Breast epithelium (tissue), 4 donors: Measurements from ENCODE around the gene TF. TPM values are rescaled to one million over a fixed set of nuclear protein-coding genes. Genes with fewer than 3 reads are reported as not detected.

Experiments used
- DNase-seq, 2 donors: peaks; one replicate each; pipeline ENCODE4 v3.0.0-alpha.2; 2019; ENCODE audit warnings: low spot score in 2 of 2
- H3K27ac ChIP-seq, 2 donors: fragments of 200-600 bp; sonication (generic) in 1 of 2; one replicate each; pipeline ENCODE4 v1.5.1; 2016 to 2019; ENCODE audit warnings: mild to moderate bottlenecking in 1 of 2
- H3K27me3 ChIP-seq, 2 donors: fragments of 200-600 bp; sonication (generic) in 1 of 2; one replicate each; pipeline versions ENCODE4 v1.5.1 to v1.6.0; 2017 to 2019; ENCODE audit warnings: control low read depth in 1 of 2, mild to moderate bottlenecking in 1 of 2
- H3K36me3 ChIP-seq: fragments of 200-600 bp; one replicate; pipeline ENCODE4 v1.5.1; 2019
- H3K4me1 ChIP-seq, 2 donors: fragments of 200-600 bp; sonication (generic); one replicate each; pipeline ENCODE4 v1.5.1; 2016 to 2019; ENCODE audit warnings: control low read depth in 1 of 2
- H3K4me3 ChIP-seq, 3 donors: fragments of 200-600 bp; sonication (generic); 1 replicate in 2 of 3; 2 replicates in 1 of 3; pipeline ENCODE4 v1.5.1; 2016 to 2019; ENCODE audit warnings: mild to moderate bottlenecking in 3 of 3, moderate library complexity in 2 of 3
- H3K9me3 ChIP-seq, 2 donors: fragments of 200-600 bp; sonication (generic) in 1 of 2; one replicate each; pipeline ENCODE4 v1.5.1; 2016 to 2019; ENCODE audit warnings: control low read depth in 1 of 2
- CTCF ChIP-seq, 3 donors: fragments of 450-650 bp; IDR thresholded peaks; one replicate each; pipeline ENCODE4 v1.5.1; 2016 to 2017; ENCODE audit warnings: antibody characterized with exemption in 3 of 3, mild to moderate bottlenecking in 3 of 3, moderate library complexity in 3 of 3
- POLR2A ChIP-seq: fragments of 450-650 bp; IDR thresholded peaks from one replicate; pipeline ENCODE4 v1.6.1; 2016; ENCODE audit warnings: antibody characterized with exemption, mild to moderate bottlenecking, moderate library complexity
- POLR2AphosphoS5 ChIP-seq, 3 donors: sonication (generic); formaldehyde crosslinking; IDR thresholded peaks; one replicate each; pipeline ENCODE4 v1.6.1; 2017; ENCODE audit warnings: antibody characterized with exemption in 3 of 3
- intact Hi-C: fragments of 100-400 bp; cut with DNase I; formaldehyde crosslinking; loops from one replicate; pipeline ENCODE4 v1.15.1; 2023; ENCODE audit warnings: low total_unique reads
- total RNA-seq, 3 donors: library from RNA; depleted of rRNA; stranded (reverse); fragments of >200 nt; gene quantifications; one replicate each; pipeline ENCODE4 v1.1.0, GENCODE V29; 2016

Gene TF
- total RNA-seq, 3 donors from 2014 or later = 6.3 to 22.9 (median 8.5) TPM

DNA sequence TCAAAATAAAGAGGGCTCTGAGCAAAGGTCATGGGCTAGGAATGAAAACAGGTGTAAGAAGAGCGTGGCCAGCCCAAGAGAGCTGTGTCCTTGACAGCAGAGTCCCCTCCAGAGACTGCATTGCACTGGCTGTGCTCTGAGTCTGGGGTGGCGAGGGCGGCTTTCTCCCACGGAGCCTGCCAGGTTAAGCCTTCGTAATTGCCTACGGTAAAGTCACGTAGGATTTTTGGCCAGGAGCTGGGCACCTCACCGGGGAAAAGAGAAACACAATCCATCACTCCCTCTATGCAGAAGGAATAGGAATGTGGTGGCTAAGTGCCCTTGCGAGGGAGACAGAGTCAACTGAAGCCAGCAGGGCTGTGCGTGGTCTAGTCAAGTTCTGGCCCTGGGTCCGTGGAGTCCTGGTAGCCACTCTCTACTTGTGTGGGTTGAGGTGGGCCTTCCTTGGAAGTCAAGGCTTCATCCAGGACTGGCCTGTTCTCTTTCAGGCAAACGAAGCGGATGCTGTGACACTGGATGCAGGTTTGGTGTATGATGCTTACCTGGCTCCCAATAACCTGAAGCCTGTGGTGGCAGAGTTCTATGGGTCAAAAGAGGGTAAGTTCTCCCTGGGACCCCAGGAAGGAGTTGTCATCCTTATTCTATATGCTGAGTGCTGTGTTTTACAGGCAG is 7.0 kb downstream of the TF start:
- Histone ChIP-seq H3K4me3 (no peak overlapping the region), H3K4me1 (no peaks in the 10 kb centered on the region), H3K36me3 (no peaks in the 10 kb centered on the region), H3K27ac (peak overlapping the region in 1 of 2 donors; percentile 21), H3K27me3 (no peaks in the 10 kb centered on the region), H3K9me3 (no peaks in the 10 kb centered on the region)
- TF ChIP-seq CTCF (IDR thresholded peaks at IDR 0.05) (no peak), POLR2A (no peak), POLR2AphosphoS5 (IDR thresholded peaks at IDR 0.05) (no peak)
- DNase-seq = no peak
- intact Hi-C loops = no loop called here

DNA sequence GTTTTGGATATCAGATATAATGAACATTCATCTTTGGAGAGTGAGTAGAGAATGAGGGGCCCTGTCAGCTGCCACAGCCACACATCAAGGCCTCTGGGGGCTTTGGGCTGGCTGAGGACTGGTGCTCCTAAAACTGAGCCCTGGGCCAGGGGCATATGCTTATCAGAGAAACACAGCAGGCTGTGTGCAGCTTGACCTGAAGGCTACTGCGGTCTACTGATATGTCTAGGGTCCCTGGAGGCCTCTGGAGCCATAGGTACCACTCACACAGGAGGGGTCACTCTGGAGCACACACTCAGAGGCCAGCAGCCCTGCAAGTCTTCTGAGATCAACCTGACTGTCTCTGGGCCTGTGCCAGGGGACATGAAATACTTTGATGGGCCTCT is 7.6 kb downstream of the TF start:
- DNase-seq = no peak
- H3K36me3 ChIP-seq = no peaks in the 10 kb centered on the region
- no peak for TF ChIP-seq POLR2A
- TF ChIP-seq CTCF (IDR thresholded peaks at IDR 0.05) = no peak
- no peak for TF ChIP-seq POLR2AphosphoS5 (IDR thresholded peaks at IDR 0.05)
- peak overlapping the region in 1 of 2 donors; percentile 22 for H3K27ac ChIP-seq
- no peaks in the 10 kb centered on the region for H3K27me3 ChIP-seq
- H3K4me1 ChIP-seq = no peaks in the 10 kb centered on the region
- no peak overlapping the region for H3K4me3 ChIP-seq
- no peaks in the 10 kb centered on the region for H3K9me3 ChIP-seq
- intact Hi-C loops = no loop called here

- TF ChIP-seq POLR2A = no peak
- TF ChIP-seq POLR2AphosphoS5 (IDR thresholded peaks at IDR 0.05) = no peak
- no peak for TF ChIP-seq CTCF (IDR thresholded peaks at IDR 0.05)
- intact Hi-C loops = no loop called here
- Histone ChIP-seq H3K9me3 (no peaks in the 10 kb centered on the region), H3K4me3 (no peak overlapping the region), H3K27ac (peak overlapping the region in 1 of 2 donors; percentile 43), H3K4me1 (no peaks in the 10 kb centered on the region), H3K27me3 (no peaks in the 10 kb centered on the region), H3K36me3 (no peaks in the 10 kb centered on the region)
- no peak for DNase-seq
These were observed 8.3 kb downstream of the TF start for GRCh38 chr3:133754455-133754854.

DNA sequence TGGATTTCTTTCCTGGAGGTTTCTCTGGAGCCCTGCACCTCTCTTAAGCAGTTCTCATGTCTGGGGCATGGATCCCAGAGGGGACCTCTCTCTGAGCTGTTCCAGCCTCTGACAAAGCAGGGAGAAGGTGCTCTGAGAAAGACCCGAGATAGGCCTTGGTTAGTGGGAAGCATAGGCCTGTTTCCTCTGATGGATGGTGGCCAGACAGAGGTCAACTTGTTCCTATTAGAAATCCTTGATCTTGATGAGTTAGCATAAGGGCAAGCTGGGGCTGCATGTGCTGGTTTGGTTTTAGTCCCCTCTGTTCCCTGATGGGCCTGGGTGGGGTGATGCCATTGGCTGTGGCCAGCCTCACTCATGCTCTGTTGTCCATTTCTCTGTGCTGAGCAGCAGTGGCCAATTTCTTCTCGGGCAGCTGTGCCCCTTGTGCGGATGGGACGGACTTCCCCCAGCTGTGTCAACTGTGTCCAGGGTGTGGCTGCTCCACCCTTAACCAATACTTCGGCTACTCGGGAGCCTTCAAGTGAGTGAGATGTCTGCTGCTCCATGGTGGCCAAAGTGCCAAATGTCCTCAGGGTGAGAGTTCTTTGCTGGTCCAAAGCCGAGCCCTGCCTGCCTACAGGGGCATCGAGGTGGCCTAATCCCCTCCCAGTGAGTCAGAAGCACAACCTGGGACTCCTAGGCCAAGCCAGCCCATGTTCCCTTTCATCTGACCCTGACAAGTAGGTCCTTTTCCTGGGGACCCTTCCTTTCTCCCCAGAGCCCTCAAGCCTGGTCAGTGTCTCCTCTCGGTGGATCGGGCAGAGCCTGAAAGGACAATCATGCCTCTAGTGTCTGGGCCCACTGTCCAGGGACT is 9.0 kb downstream of the TF start:
- no peaks in the 10 kb centered on the region for H3K9me3 ChIP-seq
- intact Hi-C loops = no loop called here
- no peaks in the 10 kb centered on the region for H3K27me3 ChIP-seq
- H3K4me1 ChIP-seq = no peaks in the 10 kb centered on the region
- TF ChIP-seq POLR2A = no peak
- no peak for TF ChIP-seq CTCF (IDR thresholded peaks at IDR 0.05)
- no peak for TF ChIP-seq POLR2AphosphoS5 (IDR thresholded peaks at IDR 0.05)
- H3K36me3 ChIP-seq = no peaks in the 10 kb centered on the region
- H3K27ac ChIP-seq = peak overlapping the region in 1 of 2 donors; percentile 43
- no peak for DNase-seq
- no peak overlapping the region for H3K4me3 ChIP-seq
